ENCODE results near the gene CD6. TPM values are rescaled to one million over a fixed set of nuclear protein-coding genes. Genes with fewer than 3 reads are reported as not detected.

CD6 gene
- total RNA-seq, 1 experiment from 2014 or later: 0.23 TPM

DNA sequence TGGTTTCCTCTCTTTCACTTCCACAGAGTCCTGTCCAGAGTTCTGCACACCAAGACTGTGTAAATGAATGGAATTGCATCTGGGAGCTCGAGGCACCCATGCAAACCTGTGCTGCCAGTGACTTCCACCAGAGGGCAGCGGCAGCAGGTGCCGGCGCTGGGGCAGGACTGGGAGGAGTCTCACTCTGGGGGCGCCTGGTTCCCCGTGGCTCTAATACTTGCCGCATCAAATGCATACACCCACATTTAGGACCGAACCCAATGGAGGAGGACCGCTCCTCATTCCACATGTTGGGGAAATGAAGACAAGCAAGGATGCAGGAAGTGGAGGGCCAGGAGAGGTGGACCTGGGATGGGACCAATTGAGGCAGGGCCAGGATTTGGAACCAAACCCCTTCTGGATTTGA, 1.1 kb upstream of the CD6 start:
- no TSS peak for BruUV-seq (replicated peaks)
- Histone ChIP-seq H3K4me3 (ENCODE audit: low read depth, low read length) (no peak overlapping the region), H3K4me1 (no peaks in the 10 kb centered on the region), H3K9me3 (peaks cover 18% of the 10 kb centered on the region), H3K27me3 (replicated peaks; ENCODE audit: control insufficient read depth, insufficient read depth, low read length) (no peaks in the 10 kb centered on the region), H3K36me3 (ENCODE audit: control insufficient read depth, insufficient read depth, low read length) (no peaks in the 10 kb centered on the region)
- Mint-ChIP-seq H3K4me3 (ENCODE audit: unreplicated experiment) (no peak overlapping the region), H3K27me3 (ENCODE audit: insufficient read depth, unreplicated experiment) (peaks cover 3% of the 10 kb centered on the region), H3K4me1 (ENCODE audit: low read depth, unreplicated experiment) (no peaks in the 10 kb centered on the region), H3K36me3 (ENCODE audit: insufficient read depth, unreplicated experiment) (no peaks in the 10 kb centered on the region), H3K27ac (ENCODE audit: unreplicated experiment) (no peak overlapping the region), H3K9me3 (ENCODE audit: unreplicated experiment) (peaks cover 21% of the 10 kb centered on the region)
- TF ChIP-seq, protein P1, sequence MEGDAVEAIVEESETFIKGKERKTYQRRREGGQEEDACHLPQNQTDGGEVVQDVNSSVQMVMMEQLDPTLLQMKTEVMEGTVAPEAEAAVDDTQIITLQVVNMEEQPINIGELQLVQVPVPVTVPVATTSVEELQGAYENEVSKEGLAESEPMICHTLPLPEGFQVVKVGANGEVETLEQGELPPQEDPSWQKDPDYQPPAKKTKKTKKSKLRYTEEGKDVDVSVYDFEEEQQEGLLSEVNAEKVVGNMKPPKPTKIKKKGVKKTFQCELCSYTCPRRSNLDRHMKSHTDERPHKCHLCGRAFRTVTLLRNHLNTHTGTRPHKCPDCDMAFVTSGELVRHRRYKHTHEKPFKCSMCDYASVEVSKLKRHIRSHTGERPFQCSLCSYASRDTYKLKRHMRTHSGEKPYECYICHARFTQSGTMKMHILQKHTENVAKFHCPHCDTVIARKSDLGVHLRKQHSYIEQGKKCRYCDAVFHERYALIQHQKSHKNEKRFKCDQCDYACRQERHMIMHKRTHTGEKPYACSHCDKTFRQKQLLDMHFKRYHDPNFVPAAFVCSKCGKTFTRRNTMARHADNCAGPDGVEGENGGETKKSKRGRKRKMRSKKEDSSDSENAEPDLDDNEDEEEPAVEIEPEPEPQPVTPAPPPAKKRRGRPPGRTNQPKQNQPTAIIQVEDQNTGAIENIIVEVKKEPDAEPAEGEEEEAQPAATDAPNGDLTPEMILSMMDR (IDR thresholded peaks at IDR 0.05; ENCODE audit: insufficient read depth in 1 of 2, low read depth in 1 of 2, low read length in 1 of 2, severe bottlenecking in 1 of 2, unreplicated experiment in 1 of 2): peak; percentile 65 to 85
- DNase-seq: peak in 1 of 2 experiments; percentile 65
- intact Hi-C loops (cut with micrococcal nuclease; ENCODE audit: unreplicated experiment): loop anchor here (1.0 kb wide), 3 partner anchors 159 to 217 kb away; no protein-coding TSS in a partner anchor
- POLR2A ChIA-PET: no interaction called here
- CTCF ChIA-PET: interaction anchor here (0.6 to 2.0 kb wide), 6 partner anchors 12 to 160 kb away, joined by 3 to 9 read pairs (median 3); partner anchors contain the start of gene TMEM109

DNA sequence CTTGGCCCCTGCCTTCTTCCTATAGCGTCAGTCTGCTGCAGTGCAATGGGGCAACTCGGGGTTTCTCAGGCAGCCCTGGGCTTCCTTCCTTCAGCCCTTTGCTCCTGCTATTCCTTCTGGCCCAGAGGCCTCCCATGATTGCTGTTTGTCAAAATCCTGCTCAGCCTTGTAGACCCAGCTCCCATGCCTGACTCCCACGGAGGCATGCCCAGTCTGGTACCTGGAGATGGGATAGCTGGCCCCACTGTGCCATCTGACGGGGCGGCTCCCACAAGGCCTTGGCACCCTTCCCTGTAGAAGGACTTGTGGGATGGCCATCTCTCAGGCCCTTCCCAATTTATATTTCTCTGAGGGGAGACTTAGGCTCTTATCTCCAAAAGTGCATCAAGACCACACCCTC, 590 bp upstream of the CD6 start:
- no peaks in the 10 kb centered on the region for H3K36me3 ChIP-seq (ENCODE audit: control insufficient read depth, insufficient read depth, low read length)
- H3K27me3 ChIP-seq (replicated peaks; ENCODE audit: control insufficient read depth, insufficient read depth, low read length): no peaks in the 10 kb centered on the region
- intact Hi-C loops (cut with micrococcal nuclease; ENCODE audit: unreplicated experiment): loop anchor here (1.0 kb wide), 3 partner anchors 158 to 216 kb away; no protein-coding TSS in a partner anchor
- H3K9me3 Mint-ChIP-seq (ENCODE audit: unreplicated experiment): peaks cover 21% of the 10 kb centered on the region
- H3K27me3 Mint-ChIP-seq (ENCODE audit: insufficient read depth, unreplicated experiment): no peaks in the 10 kb centered on the region
- H3K36me3 Mint-ChIP-seq (ENCODE audit: insufficient read depth, unreplicated experiment): no peaks in the 10 kb centered on the region
- H3K9me3 ChIP-seq: peaks cover 18% of the 10 kb centered on the region
- ChIA-PET CTCF (interaction anchor here (1.0 to 2.0 kb wide), 4 partner anchors 12 to 159 kb away, joined by 3 to 9 read pairs (median 3); partner anchors contain the start of gene TMEM109), POLR2A (no interaction called here)
- no TSS peak for BruUV-seq (replicated peaks)
- H3K4me1 ChIP-seq: no peaks in the 10 kb centered on the region
- no peak overlapping the region for H3K4me3 ChIP-seq (ENCODE audit: low read depth, low read length)
- TF ChIP-seq, protein P1 (IDR thresholded peaks at IDR 0.05; ENCODE audit: insufficient read depth in 1 of 2, low read depth in 1 of 2, low read length in 1 of 2, severe bottlenecking in 1 of 2, unreplicated experiment in 1 of 2): no peak
- H3K4me1 Mint-ChIP-seq (ENCODE audit: low read depth, unreplicated experiment): no peaks in the 10 kb centered on the region
- no peak overlapping the region for H3K27ac Mint-ChIP-seq (ENCODE audit: unreplicated experiment)
- H3K4me3 Mint-ChIP-seq (ENCODE audit: unreplicated experiment): no peak overlapping the region
- DNase-seq: no peak

DNA sequence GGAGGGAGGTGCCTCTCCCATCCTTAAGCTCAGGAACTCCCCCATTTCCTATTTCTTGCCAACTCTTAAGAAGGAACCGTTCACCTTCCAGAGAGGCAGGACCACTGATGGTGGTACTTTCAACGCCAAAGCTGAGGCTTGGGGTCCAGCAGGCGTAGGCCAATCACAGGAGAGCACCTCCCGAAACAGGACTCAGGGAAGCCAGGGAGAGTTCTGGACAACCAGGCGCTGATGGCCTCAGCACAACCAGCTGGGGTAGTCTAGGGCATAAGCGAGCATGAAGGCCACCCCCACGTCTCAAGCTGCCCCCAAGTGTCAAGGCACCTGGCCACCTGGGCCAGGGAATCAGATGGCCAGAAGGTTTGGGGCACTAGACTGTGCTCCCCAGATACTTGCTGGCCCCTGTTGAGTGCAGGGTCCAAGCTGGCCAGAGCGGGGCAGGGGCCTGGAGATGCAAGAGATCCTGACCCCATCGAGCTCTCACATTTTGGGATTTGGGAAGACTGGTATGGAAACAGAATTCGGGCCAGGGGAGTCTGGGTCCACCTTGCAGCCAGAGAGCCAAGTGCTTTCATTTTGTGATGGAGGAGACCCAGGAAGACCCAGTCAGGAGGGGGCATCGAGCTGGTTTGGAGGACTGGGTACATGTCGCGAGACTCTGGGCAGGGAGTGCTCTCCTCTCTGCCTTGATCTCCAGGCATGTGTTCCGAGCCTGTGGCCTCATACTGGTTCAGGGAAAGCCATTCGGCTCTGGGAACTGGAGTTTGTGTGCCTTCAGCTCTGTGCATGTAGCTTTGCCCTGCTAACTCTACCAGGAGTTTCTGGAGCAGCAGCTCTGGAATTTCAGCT, 926 bp downstream of the CD6 start:
- Mint-ChIP-seq H3K9me3 (ENCODE audit: unreplicated experiment) (peaks cover 16% of the 10 kb centered on the region), H3K27me3 (ENCODE audit: insufficient read depth, unreplicated experiment) (peaks cover under 1% of the 10 kb centered on the region), H3K4me3 (ENCODE audit: unreplicated experiment) (no peak overlapping the region), H3K4me1 (ENCODE audit: low read depth, unreplicated experiment) (no peaks in the 10 kb centered on the region), H3K36me3 (ENCODE audit: insufficient read depth, unreplicated experiment) (no peaks in the 10 kb centered on the region), H3K27ac (ENCODE audit: unreplicated experiment) (no peak overlapping the region)
- H3K4me3 ChIP-seq (ENCODE audit: low read depth, low read length): no peak overlapping the region
- no peaks in the 10 kb centered on the region for H3K36me3 ChIP-seq (ENCODE audit: control insufficient read depth, insufficient read depth, low read length)
- ChIA-PET CTCF (no interaction called here), POLR2A (interaction anchor here (0.6 kb wide), 1 partner anchor 46 kb away, joined by 3 read pairs; no protein-coding TSS in a partner anchor)
- TF ChIP-seq, protein P1 (IDR thresholded peaks at IDR 0.05; ENCODE audit: insufficient read depth in 1 of 2, low read depth in 1 of 2, low read length in 1 of 2, severe bottlenecking in 1 of 2, unreplicated experiment in 1 of 2): no peak
- no peak for DNase-seq
- H3K4me1 ChIP-seq: no peaks in the 10 kb centered on the region
- no TSS peak for BruUV-seq (replicated peaks)
- no peaks in the 10 kb centered on the region for H3K27me3 ChIP-seq (replicated peaks; ENCODE audit: control insufficient read depth, insufficient read depth, low read length)
- H3K9me3 ChIP-seq: peaks cover 18% of the 10 kb centered on the region
- intact Hi-C loops (cut with micrococcal nuclease; ENCODE audit: unreplicated experiment): no loop called here
